ENCODE results near the gene DNAJC13. TPM values are rescaled to one million over a fixed set of nuclear protein-coding genes. Genes with fewer than 3 reads are reported as not detected.
"Not testable (repeated sequence)": the region's sequence is repeated elsewhere in the genome, so short reads cannot be mapped to it uniquely, and the experiment has no call there.

DNAJC13 gene
- total RNA-seq (10 to 100 TPM in 5 of 6 donors, 1 to 10 TPM in 1; 8.2 to 23.2 (median 13.7) TPM), polyA plus RNA-seq (1 to 10 TPM; 3.8 to 5.7 TPM)

- peak within 1 kb of the TSS; percentile 55 to 99 (median 92) for H3K4me3 ChIP-seq
- ATAC-seq: peak; percentile 93 to 97 (median 97)
- no peak for FAIRE-seq
- TF ChIP-seq CTCF (IDR thresholded peaks at IDR 0.05): no peak
- peak within 1 kb of the TSS; percentile 81 to 94 (median 90) for H3K27ac ChIP-seq
- 0 to 1% methylated on average over 57 to 63 of the region's 63 CpGs for WGBS, 2 donors
- no peaks in the 10 kb centered on the region for H3K9me3 ChIP-seq
- H3K36me3 ChIP-seq: no peaks in the 10 kb centered on the region
- H3K4me1 ChIP-seq: peaks cover 10 to 14% (median 12%) of the 10 kb centered on the region in 3 donors
- intact Hi-C loops (cut with DNase I): no loop called here
- DNase-seq: peak; percentile 90 to 96 (median 92)
- H3K27me3 ChIP-seq: no peaks in the 10 kb centered on the region
Observed at GRCh38 chr3:132416807-132417694, at the start of gene DNAJC13. Gene DNAJC13, plus strand, starts transcription at chr3:132417502. Its CDS starts 17,049 bp downstream, at chr3:132434551.

- intact Hi-C loops (cut with DNase I): no loop called here
- DNase-seq (no peak), FAIRE-seq (no peak), ATAC-seq (no peak)
- no peaks in the 10 kb centered on the region for H3K36me3 ChIP-seq
- no peaks in the 10 kb centered on the region for H3K4me1 ChIP-seq
- H3K9me3 ChIP-seq: no peaks in the 10 kb centered on the region
- H3K27me3 ChIP-seq: no peaks in the 10 kb centered on the region
- 88 to 100% methylated on average over 2 of the region's 2 CpGs for WGBS, 2 donors
- H3K4me3 ChIP-seq: no peak overlapping the region
- H3K27ac ChIP-seq: no peak overlapping the region
- no peak for TF ChIP-seq CTCF (IDR thresholded peaks at IDR 0.05)
Observed at GRCh38 chr3:132368515-132368914, 48.8 kb upstream of the DNAJC13 start.

GRCh38 chr3:132368962-132369361 is 48.3 kb upstream of the DNAJC13 start:
- ATAC-seq (no peak), FAIRE-seq (no peak), DNase-seq (no peak)
- no peaks in the 10 kb centered on the region for H3K27me3 ChIP-seq
- H3K9me3 ChIP-seq: no peaks in the 10 kb centered on the region
- no peak for TF ChIP-seq CTCF (IDR thresholded peaks at IDR 0.05)
- no peak overlapping the region for H3K27ac ChIP-seq
- H3K4me3 ChIP-seq: no peak overlapping the region
- intact Hi-C loops (cut with DNase I): no loop called here
- H3K36me3 ChIP-seq: no peaks in the 10 kb centered on the region
- H3K4me1 ChIP-seq: no peaks in the 10 kb centered on the region

GRCh38 chr3:132376945-132377354 is 40.4 kb upstream of the DNAJC13 start:
- intact Hi-C loops (cut with DNase I); DNase-seq; ATAC-seq: not testable (repeated sequence)

GRCh38 chr3:132378048-132378762 is 39.1 kb upstream of the DNAJC13 start:
- Histone ChIP-seq H3K9me3 (no peaks in the 10 kb centered on the region), H3K27ac (no peak overlapping the region), H3K27me3 (no peaks in the 10 kb centered on the region), H3K4me3 (no peak overlapping the region), H3K36me3 (no peaks in the 10 kb centered on the region), H3K4me1 (no peaks in the 10 kb centered on the region)
- 62 to 75% methylated on average over 2 of the region's 2 CpGs for WGBS, 2 donors
- ATAC-seq (no peak), FAIRE-seq (no peak), DNase-seq (no peak)
- intact Hi-C loops (cut with DNase I): no loop called here
- TF ChIP-seq CTCF (IDR thresholded peaks at IDR 0.05): no peak

More at GRCh38 chr3:132376945-132377354, 40.4 kb upstream of the DNAJC13 start:
- H3K9me3 ChIP-seq, H3K4me1 ChIP-seq, H3K27ac ChIP-seq, H3K27me3 ChIP-seq, H3K4me3 ChIP-seq, H3K36me3 ChIP-seq, FAIRE-seq: not testable (repeated sequence)
- 84 to 85% methylated on average over 24 to 25 of the region's 25 CpGs for WGBS, 2 donors

Data from pancreas (tissue), 10 donors.